ENCODE measurements around the gene ARHGEF28.

ARHGEF28 gene

GRCh38 chr5:73740274-73740790 is 114.3 kb downstream of the ARHGEF28 start:
- Histone ChIP-seq H3K4me1 (ENCODE audit: control insufficient read depth, insufficient read depth, low read length) (no peaks in the 10 kb centered on the region), H3K36me3 (ENCODE audit: control insufficient read depth, insufficient read depth, low read length) (no peaks in the 10 kb centered on the region), H3K27me3 (ENCODE audit: control insufficient read depth, insufficient read depth, low read length) (no peaks in the 10 kb centered on the region), H3K27ac (ENCODE audit: low read depth, low read length) (no peak overlapping the region), H3K4me3 (ENCODE audit: low read depth, low read length) (no peak overlapping the region), H3K9ac (ENCODE audit: low read length) (no peak overlapping the region), H3K9me3 (ENCODE audit: control insufficient read depth, insufficient read depth, low read depth, low read length) (no peaks in the 10 kb centered on the region)

DNA sequence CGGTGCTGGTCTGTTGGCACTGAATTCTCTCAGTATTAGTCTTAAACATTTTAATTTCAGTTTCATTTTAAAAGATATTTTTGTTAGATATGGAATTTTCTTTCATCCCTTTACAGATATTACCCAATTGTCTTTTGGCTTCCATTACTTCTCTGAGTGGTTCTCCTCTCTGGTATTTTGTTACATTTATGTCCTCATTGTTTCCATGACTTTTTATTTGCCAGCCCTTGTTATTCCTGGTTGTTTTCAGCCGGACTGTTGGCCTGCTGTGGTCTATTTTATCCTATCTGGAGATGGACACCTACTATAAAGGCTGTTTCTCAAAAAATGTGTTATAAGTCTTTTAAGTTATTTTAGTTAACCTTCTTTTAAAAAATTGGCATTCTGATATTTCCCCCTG is 117.2 kb downstream of the ARHGEF28 start:
- Histone ChIP-seq H3K36me3 (ENCODE audit: control insufficient read depth, insufficient read depth, low read length) (no peaks in the 10 kb centered on the region), H3K9me3 (ENCODE audit: control insufficient read depth, insufficient read depth, low read depth, low read length) (no peaks in the 10 kb centered on the region)

GRCh38 chr5:73745836-73746235 is 119.8 kb downstream of the ARHGEF28 start:
- no peak overlapping the region for H3K9ac ChIP-seq (ENCODE audit: low read length)
- H3K36me3 ChIP-seq (ENCODE audit: control insufficient read depth, insufficient read depth, low read length), result no peaks in the 10 kb centered on the region
- H3K27ac ChIP-seq (ENCODE audit: low read depth, low read length), result no peak overlapping the region
- H3K4me3 ChIP-seq (ENCODE audit: low read depth, low read length), result no peak overlapping the region
- H3K27me3 ChIP-seq (ENCODE audit: control insufficient read depth, insufficient read depth, low read length), result no peaks in the 10 kb centered on the region
- H3K4me1 ChIP-seq (ENCODE audit: control insufficient read depth, insufficient read depth, low read length), result peaks cover 5% of the 10 kb centered on the region; the same call in 1 of the 2 replicates
- H3K9me3 ChIP-seq (ENCODE audit: control insufficient read depth, insufficient read depth, low read depth, low read length), result no peaks in the 10 kb centered on the region

More for the DNA sequence above, 117.2 kb downstream of the ARHGEF28 start:
- H3K27me3 ChIP-seq (ENCODE audit: control insufficient read depth, insufficient read depth, low read length), result no peaks in the 10 kb centered on the region
- no peak overlapping the region for H3K27ac ChIP-seq (ENCODE audit: low read depth, low read length)
- H3K9ac ChIP-seq (ENCODE audit: low read length), result no peak overlapping the region
- peaks cover 5% of the 10 kb centered on the region; the same call in 1 of the 2 replicates for H3K4me1 ChIP-seq (ENCODE audit: control insufficient read depth, insufficient read depth, low read length)
- no peak overlapping the region for H3K4me3 ChIP-seq (ENCODE audit: low read depth, low read length)

GRCh38 chr5:73746608-73747007 is 120.6 kb downstream of the ARHGEF28 start:
- no peak overlapping the region for H3K27ac ChIP-seq (ENCODE audit: low read depth, low read length)
- H3K9ac ChIP-seq (ENCODE audit: low read length), result no peak overlapping the region
- no peaks in the 10 kb centered on the region for H3K36me3 ChIP-seq (ENCODE audit: control insufficient read depth, insufficient read depth, low read length)
- H3K27me3 ChIP-seq (ENCODE audit: control insufficient read depth, insufficient read depth, low read length), result no peaks in the 10 kb centered on the region
- H3K4me1 ChIP-seq (ENCODE audit: control insufficient read depth, insufficient read depth, low read length), result peaks cover 5% of the 10 kb centered on the region; the same call in 1 of the 2 replicates
- H3K4me3 ChIP-seq (ENCODE audit: low read depth, low read length), result no peak overlapping the region
- no peaks in the 10 kb centered on the region for H3K9me3 ChIP-seq (ENCODE audit: control insufficient read depth, insufficient read depth, low read depth, low read length)

GRCh38 chr5:73747696-73748380 is 121.8 kb downstream of the ARHGEF28 start:
- Histone ChIP-seq H3K36me3 (ENCODE audit: control insufficient read depth, insufficient read depth, low read length) (no peaks in the 10 kb centered on the region), H3K27me3 (ENCODE audit: control insufficient read depth, insufficient read depth, low read length) (no peaks in the 10 kb centered on the region), H3K4me1 (ENCODE audit: control insufficient read depth, insufficient read depth, low read length) (peaks cover 5% of the 10 kb centered on the region; the same call in 1 of the 2 replicates), H3K9me3 (ENCODE audit: control insufficient read depth, insufficient read depth, low read depth, low read length) (no peaks in the 10 kb centered on the region), H3K9ac (ENCODE audit: low read length) (no peak overlapping the region), H3K27ac (ENCODE audit: low read depth, low read length) (no peak overlapping the region), H3K4me3 (ENCODE audit: low read depth, low read length) (no peak overlapping the region)

- no peak overlapping the region for H3K9ac ChIP-seq (ENCODE audit: low read length)
- no peak overlapping the region for H3K27ac ChIP-seq (ENCODE audit: low read depth, low read length)
- H3K9me3 ChIP-seq (ENCODE audit: control insufficient read depth, insufficient read depth, low read depth, low read length), result no peaks in the 10 kb centered on the region
- H3K27me3 ChIP-seq (ENCODE audit: control insufficient read depth, insufficient read depth, low read length), result no peaks in the 10 kb centered on the region
- H3K4me3 ChIP-seq (ENCODE audit: low read depth, low read length), result no peak overlapping the region
- H3K4me1 ChIP-seq (ENCODE audit: control insufficient read depth, insufficient read depth, low read length), result peaks cover 5% of the 10 kb centered on the region; the same call in 1 of the 2 replicates
- H3K36me3 ChIP-seq (ENCODE audit: control insufficient read depth, insufficient read depth, low read length), result no peaks in the 10 kb centered on the region
These were observed 122.8 kb downstream of the ARHGEF28 start for GRCh38 chr5:73748510-73749400.

GRCh38 chr5:73749485-73750270 is 123.7 kb downstream of the ARHGEF28 start:
- H3K4me1 ChIP-seq (ENCODE audit: control insufficient read depth, insufficient read depth, low read length), result peaks cover 5% of the 10 kb centered on the region; the same call in 1 of the 2 replicates
- no peaks in the 10 kb centered on the region for H3K36me3 ChIP-seq (ENCODE audit: control insufficient read depth, insufficient read depth, low read length)
- H3K9ac ChIP-seq (ENCODE audit: low read length), result no peak overlapping the region
- no peaks in the 10 kb centered on the region for H3K9me3 ChIP-seq (ENCODE audit: control insufficient read depth, insufficient read depth, low read depth, low read length)
- no peak overlapping the region for H3K4me3 ChIP-seq (ENCODE audit: low read depth, low read length)
- H3K27ac ChIP-seq (ENCODE audit: low read depth, low read length), result no peak overlapping the region
- no peaks in the 10 kb centered on the region for H3K27me3 ChIP-seq (ENCODE audit: control insufficient read depth, insufficient read depth, low read length)

DNA sequence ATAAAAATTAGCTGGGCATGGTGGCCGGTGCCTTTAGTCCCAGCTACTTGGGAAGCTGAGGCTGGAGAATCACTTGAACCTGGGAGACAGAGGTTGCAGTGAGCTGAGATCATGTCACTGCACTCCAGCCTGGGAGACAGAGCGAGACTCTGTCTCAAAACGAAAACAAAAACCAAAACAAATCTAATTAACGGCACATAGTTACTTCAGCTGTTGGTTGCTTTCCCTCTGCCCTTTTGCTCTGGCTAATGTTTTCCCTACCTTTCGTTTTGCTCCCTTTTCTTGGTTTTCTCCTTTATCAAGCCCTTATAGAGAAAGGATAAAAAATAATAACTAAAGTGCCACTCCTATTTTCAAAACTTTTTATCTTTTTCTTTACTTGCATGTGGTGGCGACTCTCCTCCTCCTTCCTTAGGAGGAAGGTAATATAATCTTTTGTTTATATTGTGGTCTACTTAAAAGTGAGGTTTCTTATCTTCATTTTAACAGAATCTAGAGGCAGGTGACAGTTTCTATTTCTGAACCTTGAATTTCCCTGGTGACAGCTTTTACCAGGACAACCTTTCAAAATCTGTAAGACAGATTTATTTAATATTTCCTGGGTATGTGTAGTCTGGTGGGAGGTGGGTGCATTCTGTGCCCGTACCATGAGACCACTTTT is 125.4 kb downstream of the ARHGEF28 start:
- Histone ChIP-seq H3K4me1 (ENCODE audit: control insufficient read depth, insufficient read depth, low read length) (peaks cover 5% of the 10 kb centered on the region; the same call in 1 of the 2 replicates), H3K27me3 (ENCODE audit: control insufficient read depth, insufficient read depth, low read length) (no peaks in the 10 kb centered on the region), H3K4me3 (ENCODE audit: low read depth, low read length) (no peak overlapping the region), H3K27ac (ENCODE audit: low read depth, low read length) (no peak overlapping the region), H3K9ac (ENCODE audit: low read length) (no peak overlapping the region), H3K36me3 (ENCODE audit: control insufficient read depth, insufficient read depth, low read length) (no peaks in the 10 kb centered on the region), H3K9me3 (ENCODE audit: control insufficient read depth, insufficient read depth, low read depth, low read length) (no peaks in the 10 kb centered on the region)

- Histone ChIP-seq H3K9ac (ENCODE audit: low read length) (no peak overlapping the region), H3K4me1 (ENCODE audit: control insufficient read depth, insufficient read depth, low read length) (no peaks in the 10 kb centered on the region), H3K4me3 (ENCODE audit: low read depth, low read length) (no peak overlapping the region), H3K27ac (ENCODE audit: low read depth, low read length) (no peak overlapping the region), H3K27me3 (ENCODE audit: control insufficient read depth, insufficient read depth, low read length) (no peaks in the 10 kb centered on the region), H3K36me3 (ENCODE audit: control insufficient read depth, insufficient read depth, low read length) (no peaks in the 10 kb centered on the region), H3K9me3 (ENCODE audit: control insufficient read depth, insufficient read depth, low read depth, low read length) (no peaks in the 10 kb centered on the region)
These were observed 128.3 kb downstream of the ARHGEF28 start for GRCh38 chr5:73754254-73754653.

DNA sequence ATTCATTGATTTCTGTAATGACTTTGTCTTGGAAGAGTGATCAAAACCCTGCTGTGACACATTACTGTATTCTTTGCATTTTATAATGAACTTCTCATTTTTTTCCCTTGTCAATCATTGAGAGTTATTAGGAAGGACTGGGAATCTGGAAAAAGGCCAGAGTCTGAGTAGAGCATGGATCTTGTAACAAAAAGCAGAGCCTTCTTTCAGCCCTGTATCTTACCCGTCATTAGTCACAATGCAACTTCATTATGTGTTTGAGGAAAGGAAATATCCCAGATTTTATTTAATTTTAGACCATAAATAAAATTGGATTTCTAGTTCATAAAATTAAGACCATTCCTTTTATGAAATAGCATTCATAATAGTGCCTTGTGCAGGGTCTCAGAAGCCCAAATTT is 131.4 kb downstream of the ARHGEF28 start:
- H3K27ac ChIP-seq (ENCODE audit: low read depth, low read length), result no peak overlapping the region
- H3K9me3 ChIP-seq (ENCODE audit: control insufficient read depth, insufficient read depth, low read depth, low read length), result no peaks in the 10 kb centered on the region
- H3K36me3 ChIP-seq (ENCODE audit: control insufficient read depth, insufficient read depth, low read length), result no peaks in the 10 kb centered on the region
- no peak overlapping the region for H3K9ac ChIP-seq (ENCODE audit: low read length)
- H3K27me3 ChIP-seq (ENCODE audit: control insufficient read depth, insufficient read depth, low read length), result no peaks in the 10 kb centered on the region
- no peaks in the 10 kb centered on the region for H3K4me1 ChIP-seq (ENCODE audit: control insufficient read depth, insufficient read depth, low read length)
- no peak overlapping the region for H3K4me3 ChIP-seq (ENCODE audit: low read depth, low read length)
